B cell (primary cell): Measurements from ENCODE around the gene HACD2. TPM values are rescaled to one million over a fixed set of nuclear protein-coding genes. Genes with fewer than 3 reads are reported as not detected.

Source experiments
- ATAC-seq: fragments of 200-7000 bp; cut with Tn5 transposase; one replicate; pipeline ENCODE4 v1.10.0; 2021; ENCODE audit warnings: low read depth, mild to moderate bottlenecking, moderate number of reproducible peaks, moderate library complexity
- CTCF ChIA-PET: fragments of 350-600 bp; sonication (Branson Sonifier 250); formaldehyde crosslinking; loops from one replicate; lab custom pipeline; 2021; ENCODE audit warnings: antibody characterized with exemption, inconsistent platforms; lab: Charles Lee
- POLR2A ChIA-PET: fragments of 350-600 bp; sonication (Branson Sonifier 250); formaldehyde crosslinking; loops from one replicate; lab custom pipeline; 2021; ENCODE audit warnings: antibody characterized with exemption; lab: Charles Lee
- DNase-seq: peaks from one replicate; pipeline ENCODE4 v3.0.0; 2013
- H2AFZ ChIP-seq: 2 replicates; pipeline ENCODE4 v1.6.1; 2012; ENCODE audit warnings: mild to moderate bottlenecking, low read depth, low read length; ENCODE audit not compliant: insufficient read depth, poor library complexity, severe bottlenecking
- H3K27ac ChIP-seq, 2 donors: 1 replicate in 1 of 2; 2 replicates in 1 of 2; pipeline ENCODE4 v1.5.1; 2012 to 2013; ENCODE audit warnings: low read length in 2 of 2, mild to moderate bottlenecking in 2 of 2, moderate library complexity in 1 of 2
- H3K27me3 ChIP-seq, 4 experiments: fragments of 200-600 bp in 1 of 4; sonication (generic) in 1 of 4; replicated peaks in 1 of 4; 1 replicate in 2 of 4; 2 replicates in 2 of 4; pipeline versions ENCODE4 v1.6.1 to v1.7.0; 2013 to 2016; ENCODE audit warnings: low read length in 3 of 4, mild to moderate bottlenecking in 2 of 4, mixed read lengths in 1 of 4, moderate library complexity in 1 of 4; ENCODE audit not compliant: insufficient read depth in 4 of 4, control insufficient read depth in 3 of 4; ENCODE audit errors: control extremely low read depth in 1 of 4
- H3K36me3 ChIP-seq, 2 experiments: replicated peaks in 1 of 2; 1 replicate in 1 of 2; 2 replicates in 1 of 2; pipeline versions ENCODE4 v1.6.1 to v1.7.1; 2013; ENCODE audit warnings: low read length in 1 of 2; ENCODE audit not compliant: insufficient read depth in 2 of 2, control insufficient read depth in 1 of 2; ENCODE audit errors: control extremely low read depth in 1 of 2, extremely low read depth in 1 of 2
- H3K4me1 ChIP-seq, 2 donors: fragments of 200-600 bp in 1 of 2; sonication (generic) in 1 of 2; 1 replicate in 1 of 2; 2 replicates in 1 of 2; pipeline versions ENCODE4 v1.5.1 to v1.6.1; 2013 to 2017; ENCODE audit warnings: low read length in 2 of 2; ENCODE audit not compliant: control insufficient read depth in 2 of 2, insufficient read depth in 2 of 2
- H3K4me2 ChIP-seq: replicated peaks from 2 replicates; pipeline ENCODE3; 2012; ENCODE audit warnings: mild to moderate bottlenecking, low read depth, low read length; ENCODE audit not compliant: poor library complexity, severe bottlenecking
- H3K4me3 ChIP-seq, 5 experiments: fragments of 200-600 bp in 1 of 5; sonication (generic) in 1 of 5; 1 replicate in 3 of 5; 2 replicates in 2 of 5; pipeline versions ENCODE4 v1.5.1 to v1.7.0; 2011 to 2016; ENCODE audit warnings: low read length in 4 of 5, mild to moderate bottlenecking in 4 of 5, low read depth in 2 of 5, control low read depth in 1 of 5, moderate library complexity in 1 of 5; ENCODE audit not compliant: insufficient read depth in 1 of 5; ENCODE audit errors: control extremely low read depth in 1 of 5, extremely low read depth in 1 of 5
- H3K79me2 ChIP-seq: fragments of 200-600 bp; sonication (generic); one replicate; pipeline ENCODE4 v1.6.0; 2016; ENCODE audit warnings: low read length; ENCODE audit not compliant: control insufficient read depth, insufficient read depth
- H3K9ac ChIP-seq: fragments of 200-600 bp; sonication (generic); 2 replicates; pipeline ENCODE4 v1.6.1; 2017; ENCODE audit warnings: mild to moderate bottlenecking, low read length, moderate library complexity
- H3K9me3 ChIP-seq, 3 donors: one replicate each; pipeline versions ENCODE4 v1.6.1 to v1.7.1; 2013; ENCODE audit warnings: low read length in 2 of 3; ENCODE audit not compliant: control insufficient read depth in 2 of 3, insufficient read depth in 1 of 3; ENCODE audit errors: control extremely low read depth in 1 of 3
- H4K20me1 ChIP-seq: 2 replicates; pipeline ENCODE4 v1.6.0; 2012; ENCODE audit warnings: mild to moderate bottlenecking, low read length; ENCODE audit not compliant: insufficient read depth, control insufficient read depth, poor library complexity, severe bottlenecking
- H3K27ac Mint-ChIP-seq: one replicate; pipeline ENCODE4 v1.8.0; 2021; ENCODE audit warnings: mixed read lengths
- H3K27me3 Mint-ChIP-seq: one replicate; pipeline ENCODE4 v1.8.0; 2021; ENCODE audit warnings: mixed read lengths
- H3K4me1 Mint-ChIP-seq: one replicate; pipeline ENCODE4 v1.8.0; 2021; ENCODE audit warnings: mixed read lengths
- H3K4me3 Mint-ChIP-seq: one replicate; pipeline ENCODE4 v1.8.0; 2021; ENCODE audit warnings: mixed read lengths
- H3K9me3 Mint-ChIP-seq: one replicate; pipeline ENCODE4 v1.8.0; 2022; ENCODE audit warnings: mixed read lengths; ENCODE audit not compliant: insufficient read depth
- CTCF ChIP-seq: fragments of 200-600 bp; IDR thresholded peaks from one replicate; pipeline ENCODE4 v1.8.0; 2022; ENCODE audit warnings: antibody characterized with exemption, mild to moderate bottlenecking
- EZH2 ChIP-seq: IDR thresholded peaks from 2 replicates; pipeline ENCODE4 v1.6.1; 2012; ENCODE audit warnings: borderline replicate concordance, low read depth, mild to moderate bottlenecking, moderate library complexity, low read length; ENCODE audit not compliant: insufficient read depth, poor library complexity, severe bottlenecking
- WGBS: methylation state at CpG from one replicate; pipeline ENCODE4 v1.1.5; 2013; ENCODE audit warnings: missing lambda C conversion rate; ENCODE audit not compliant: insufficient coverage; 5-methylcytosine and 5-hydroxymethylcytosine counted together
- intact Hi-C: fragments of 100-400 bp; cut with micrococcal nuclease; formaldehyde crosslinking; loops from one replicate; pipeline ENCODE4 v1.10.0; 2022
- polyA plus RNA-seq: library from polyadenylated mRNA; depleted of rRNA; stranded (reverse); fragments of >200 nt; gene quantifications from 2 replicates; pipeline ENCODE4 v1.2.3, GENCODE V29; 2012
- total RNA-seq, 2 donors: library from RNA; stranded (reverse); fragments of 120-200 nt in 1 of 2; gene quantifications; 1 replicate in 1 of 2; 2 replicates in 1 of 2; pipeline versions ENCODE4 v1.2.3 to v1.2.4, GENCODE V29; 2013 to 2022

HACD2 gene
- total and polyA plus RNA-seq, 2 donors (not counting 1 experiment from before 2014, with no cell fraction given): 14.5 to 30.7 TPM

DNA sequence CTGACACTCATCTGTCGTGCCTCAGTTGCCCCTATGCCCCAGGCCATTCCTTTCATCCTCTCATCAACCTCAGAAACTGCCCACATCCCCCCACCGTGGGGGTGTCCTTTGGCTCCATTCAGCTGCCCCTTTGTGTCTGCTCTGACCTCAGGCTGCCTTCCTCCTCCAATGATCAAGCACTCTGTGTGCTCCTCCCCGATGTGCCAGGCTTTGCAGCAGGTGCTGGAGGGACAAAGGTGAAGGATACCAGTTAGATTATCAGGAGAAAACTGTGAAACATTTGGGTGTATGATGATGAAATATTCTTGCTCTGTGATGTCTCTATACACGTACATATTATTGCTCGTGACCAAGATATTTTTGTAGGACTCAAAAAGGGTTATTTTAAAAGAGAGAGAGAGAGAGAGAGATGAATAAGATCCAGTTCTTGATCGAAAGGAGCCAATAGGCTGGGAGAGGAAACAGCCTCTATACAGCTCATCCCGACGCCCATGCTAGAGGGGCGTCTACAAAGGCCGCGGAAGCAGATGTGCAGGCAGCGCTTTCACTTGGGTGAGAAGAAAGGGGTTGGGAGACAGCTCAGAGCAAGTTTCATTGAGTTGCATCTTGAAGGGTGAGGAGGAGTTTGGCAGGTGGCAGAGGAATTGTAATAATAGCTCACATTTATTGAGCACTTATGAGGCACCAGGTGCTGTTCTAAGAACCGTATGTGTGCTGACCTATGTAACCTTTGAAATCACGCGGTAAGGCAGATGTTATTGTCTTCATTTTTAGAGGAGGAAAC, 107.7 kb downstream of the HACD2 start:
- no peaks in the 10 kb centered on the region for H3K36me3 ChIP-seq
- Mint-ChIP-seq H3K4me3 (no peak overlapping the region), H3K27me3 (peaks cover 27% of the 10 kb centered on the region), H3K27ac (no peak overlapping the region), H3K4me1 (peaks cover 2% of the 10 kb centered on the region), H3K9me3 (no peaks in the 10 kb centered on the region)
- TF ChIP-seq EZH2 (no peak), CTCF (no peak)
- no peak for DNase-seq
- no peak overlapping the region for H3K4me3 ChIP-seq
- H3K27me3 ChIP-seq: peaks cover 0 to 5% (median 0%) of the 10 kb centered on the region in 4 experiments
- no peak overlapping the region for H3K4me2 ChIP-seq
- H3K27ac ChIP-seq: no peak overlapping the region
- no peak overlapping the region for H3K9ac ChIP-seq
- H4K20me1 ChIP-seq: no peaks in the 10 kb centered on the region
- no peak overlapping the region for H2AFZ ChIP-seq
- ChIA-PET POLR2A (no interaction called here), CTCF (no interaction called here)
- peaks cover 0 to 5% of the 10 kb centered on the region in 2 donors for H3K4me1 ChIP-seq
- WGBS: 96% methylated on average over 10 of the region's 15 CpGs
- peaks cover 0 to 5% (median 0%) of the 10 kb centered on the region in 3 donors for H3K9me3 ChIP-seq
- no peaks in the 10 kb centered on the region for H3K79me2 ChIP-seq
- no peak for ATAC-seq
- intact Hi-C loops: no loop called here

GRCh38 chr3:123475786-123476185, 109.1 kb downstream of the HACD2 start:
- Mint-ChIP-seq H3K4me3 (no peak overlapping the region), H3K27me3 (peaks cover 27% of the 10 kb centered on the region)
- POLR2A ChIA-PET: no interaction called here

More at GRCh38 chr3:123475786-123476185, 109.1 kb downstream of the HACD2 start:
- TF ChIP-seq EZH2: no peak
- TF ChIP-seq CTCF: no peak
- Histone ChIP-seq H3K79me2 (no peaks in the 10 kb centered on the region), H3K9me3 (peaks cover 0 to 5% (median 0%) of the 10 kb centered on the region in 3 donors), H2AFZ (no peak overlapping the region), H3K27ac (no peak overlapping the region), H3K27me3 (peaks cover 0 to 5% (median 0%) of the 10 kb centered on the region in 4 experiments), H3K4me1 (peaks cover 0 to 5% of the 10 kb centered on the region in 2 donors), H4K20me1 (no peaks in the 10 kb centered on the region), H3K4me3 (no peak overlapping the region), H3K4me2 (peak overlapping the region; percentile 6), H3K36me3 (no peaks in the 10 kb centered on the region), H3K9ac (no peak overlapping the region)
- no peak overlapping the region for H3K27ac Mint-ChIP-seq
- intact Hi-C loops: no loop called here
- H3K4me1 Mint-ChIP-seq: peaks cover 2% of the 10 kb centered on the region
- no peak for DNase-seq
- WGBS: 58% methylated on average over 2 of the region's 7 CpGs
- no peaks in the 10 kb centered on the region for H3K9me3 Mint-ChIP-seq
- no peak for ATAC-seq
- CTCF ChIA-PET: no interaction called here
